ENCODE measurements around the gene TESMIN.

GRCh38 chr11:68757711-68758110 is 6.4 kb upstream of the TESMIN start:
- TF ChIP-seq CEBPB (IDR thresholded peaks at IDR 0.05; ENCODE audit: low read depth) (no peak), EZH2 (IDR thresholded peaks at IDR 0.05) (no peak), TCF7L2 (IDR thresholded peaks at IDR 0.05; ENCODE audit: borderline replicate concordance, extremely low read depth, insufficient read depth, insufficient read length) (no peak), POLR2AphosphoS5 (IDR thresholded peaks at IDR 0.05; ENCODE audit: low read depth, low read length) (no peak), CTCF (IDR thresholded peaks at IDR 0.05 in 2 of 3, conservative IDR thresholded peaks at IDR 0.05 in 1 of 3; ENCODE audit: borderline replicate concordance in 1 of 3, insufficient read depth in 1 of 3, low read depth in 2 of 3, low read length in 2 of 3) (no peak)
